ENCODE data around the gene WAPL. TPM values are rescaled to one million over a fixed set of nuclear protein-coding genes. Genes with fewer than 3 reads are reported as not detected.

WAPL gene
- polyA plus RNA-seq, 1 of the 3 experiments (the other 2 are of a cell fraction): 8.7 TPM

DNA sequence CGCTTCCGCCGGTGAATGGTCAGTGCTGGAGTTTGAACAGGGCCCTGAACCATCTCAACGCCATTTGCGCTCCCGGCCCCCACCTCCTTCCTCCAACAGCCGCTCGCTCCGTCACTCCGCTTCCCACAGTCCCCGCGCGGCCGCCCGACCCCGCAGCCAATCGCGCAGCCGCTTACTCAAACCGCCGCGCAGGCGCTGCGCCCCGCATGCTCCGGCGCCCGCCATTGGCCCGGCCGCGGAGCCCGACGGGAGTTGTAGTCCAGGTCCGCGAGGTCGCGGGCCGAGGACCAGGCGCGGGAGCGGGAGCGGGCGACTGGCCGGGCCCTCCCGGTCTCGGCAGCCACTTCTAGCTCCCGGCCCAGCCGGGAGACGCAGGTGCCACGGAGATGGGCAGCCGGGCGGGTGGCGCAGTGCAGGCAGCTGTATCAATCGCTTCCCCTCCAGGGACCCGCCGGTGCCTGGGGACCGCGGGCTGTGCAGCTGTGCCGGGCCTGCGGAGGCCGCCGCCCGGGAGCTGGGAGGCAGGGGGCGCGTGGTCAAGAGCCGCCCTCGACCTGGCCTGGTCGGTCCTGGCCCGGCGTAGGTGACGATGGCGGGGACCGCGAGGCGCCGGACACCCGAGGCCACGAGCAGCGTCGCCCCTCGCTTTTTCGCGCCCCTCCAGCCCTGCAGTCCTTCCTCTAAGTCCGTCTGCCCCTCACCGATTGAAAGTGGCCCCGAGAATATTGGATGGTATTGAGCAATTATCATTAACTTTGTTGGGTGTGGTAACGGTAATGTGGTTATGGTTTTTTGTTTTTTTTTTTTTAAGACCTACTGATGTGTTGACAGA is at the start of gene WAPL (continued):
- TF ChIP-seq, protein P1, sequence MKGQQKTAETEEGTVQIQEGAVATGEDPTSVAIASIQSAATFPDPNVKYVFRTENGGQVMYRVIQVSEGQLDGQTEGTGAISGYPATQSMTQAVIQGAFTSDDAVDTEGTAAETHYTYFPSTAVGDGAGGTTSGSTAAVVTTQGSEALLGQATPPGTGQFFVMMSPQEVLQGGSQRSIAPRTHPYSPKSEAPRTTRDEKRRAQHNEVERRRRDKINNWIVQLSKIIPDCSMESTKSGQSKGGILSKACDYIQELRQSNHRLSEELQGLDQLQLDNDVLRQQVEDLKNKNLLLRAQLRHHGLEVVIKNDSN (IDR thresholded peaks at IDR 0.05; ENCODE audit: borderline replicate concordance, low read depth): 0 out of 2 replicates have a peak, but pooled peaks have one; percentile 7
- TF ChIP-seq TAF1 (IDR thresholded peaks at IDR 0.05; ENCODE audit: borderline replicate concordance, low read depth, low read length) (no peak), POLR2AphosphoS5 (IDR thresholded peaks at IDR 0.05; ENCODE audit: low read depth, low read length) (peak; percentile 40; the same call in 1 of the 2 replicates), GATA2 (CRISPR knock-in tag; IDR thresholded peaks at IDR 0.05) (no peak), JUND (IDR thresholded peaks at IDR 0.05) (no peak), RCOR1 (IDR thresholded peaks at IDR 0.05; ENCODE audit: low read length) (no peak), FOXJ3 (CRISPR knock-in tag; IDR thresholded peaks at IDR 0.05) (no peak), NRF1 (IDR thresholded peaks at IDR 0.05; ENCODE audit: low read depth, low read length) (peak; percentile 89)
- TF ChIP-seq, protein P2, sequence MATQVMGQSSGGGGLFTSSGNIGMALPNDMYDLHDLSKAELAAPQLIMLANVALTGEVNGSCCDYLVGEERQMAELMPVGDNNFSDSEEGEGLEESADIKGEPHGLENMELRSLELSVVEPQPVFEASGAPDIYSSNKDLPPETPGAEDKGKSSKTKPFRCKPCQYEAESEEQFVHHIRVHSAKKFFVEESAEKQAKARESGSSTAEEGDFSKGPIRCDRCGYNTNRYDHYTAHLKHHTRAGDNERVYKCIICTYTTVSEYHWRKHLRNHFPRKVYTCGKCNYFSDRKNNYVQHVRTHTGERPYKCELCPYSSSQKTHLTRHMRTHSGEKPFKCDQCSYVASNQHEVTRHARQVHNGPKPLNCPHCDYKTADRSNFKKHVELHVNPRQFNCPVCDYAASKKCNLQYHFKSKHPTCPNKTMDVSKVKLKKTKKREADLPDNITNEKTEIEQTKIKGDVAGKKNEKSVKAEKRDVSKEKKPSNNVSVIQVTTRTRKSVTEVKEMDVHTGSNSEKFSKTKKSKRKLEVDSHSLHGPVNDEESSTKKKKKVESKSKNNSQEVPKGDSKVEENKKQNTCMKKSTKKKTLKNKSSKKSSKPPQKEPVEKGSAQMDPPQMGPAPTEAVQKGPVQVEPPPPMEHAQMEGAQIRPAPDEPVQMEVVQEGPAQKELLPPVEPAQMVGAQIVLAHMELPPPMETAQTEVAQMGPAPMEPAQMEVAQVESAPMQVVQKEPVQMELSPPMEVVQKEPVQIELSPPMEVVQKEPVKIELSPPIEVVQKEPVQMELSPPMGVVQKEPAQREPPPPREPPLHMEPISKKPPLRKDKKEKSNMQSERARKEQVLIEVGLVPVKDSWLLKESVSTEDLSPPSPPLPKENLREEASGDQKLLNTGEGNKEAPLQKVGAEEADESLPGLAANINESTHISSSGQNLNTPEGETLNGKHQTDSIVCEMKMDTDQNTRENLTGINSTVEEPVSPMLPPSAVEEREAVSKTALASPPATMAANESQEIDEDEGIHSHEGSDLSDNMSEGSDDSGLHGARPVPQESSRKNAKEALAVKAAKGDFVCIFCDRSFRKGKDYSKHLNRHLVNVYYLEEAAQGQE (IDR thresholded peaks at IDR 0.05; ENCODE audit: low read depth, low read length): 0 out of 2 replicates have a peak, but pooled peaks have one; percentile 4

DNA sequence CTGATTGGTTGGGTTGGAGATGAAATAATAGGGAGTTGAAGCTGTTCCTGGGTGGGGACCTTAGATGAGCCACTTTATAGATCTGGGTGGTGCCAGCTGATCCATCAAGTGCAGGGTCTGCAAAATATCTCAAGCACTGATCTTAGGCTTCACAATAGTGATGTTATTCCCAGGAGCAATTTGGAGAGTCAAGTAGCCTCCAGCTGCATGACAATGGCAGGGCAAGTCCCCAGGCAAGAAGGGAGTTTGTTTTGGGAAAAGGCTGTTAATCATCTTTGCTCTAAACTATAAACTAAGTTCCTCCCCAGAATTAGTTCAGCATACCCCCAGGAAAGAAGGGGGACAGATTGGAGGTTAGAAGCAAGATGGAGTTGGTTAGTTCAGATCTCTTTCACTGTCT is 47.7 kb upstream of the WAPL start:
- no peaks in the 10 kb centered on the region for H3K27me3 ChIP-seq (ENCODE audit: insufficient read depth)
- POLR2A ChIA-PET: no interaction called here
- TF ChIP-seq RXRA (IDR thresholded peaks at IDR 0.05; ENCODE audit: borderline replicate concordance, low read depth) (no peak), JUND (IDR thresholded peaks at IDR 0.05) (no peak), YY1 (IDR thresholded peaks at IDR 0.05; ENCODE audit: low read depth) (no peak), GATA2 (CRISPR knock-in tag; IDR thresholded peaks at IDR 0.05) (no peak), FOSL2 (IDR thresholded peaks at IDR 0.05; ENCODE audit: borderline replicate concordance, low read depth) (no peak), POLR2AphosphoS5 (IDR thresholded peaks at IDR 0.05; ENCODE audit: low read depth, low read length) (no peak), MXI1 (IDR thresholded peaks at IDR 0.05; ENCODE audit: low read depth, low read length) (no peak), NRF1 (IDR thresholded peaks at IDR 0.05; ENCODE audit: low read depth, low read length) (no peak), TAF1 (IDR thresholded peaks at IDR 0.05; ENCODE audit: borderline replicate concordance, low read depth, low read length) (no peak), TCF12 (IDR thresholded peaks at IDR 0.05) (no peak), SMC3 (IDR thresholded peaks at IDR 0.05; ENCODE audit: low read depth, low read length) (no peak), FOXM1 (IDR thresholded peaks at IDR 0.05; ENCODE audit: low read depth) (no peak), RAD21 (IDR thresholded peaks at IDR 0.05; ENCODE audit: low read length) (no peak), RFX5 (IDR thresholded peaks at IDR 0.05; ENCODE audit: low read length) (no peak)
- TF ChIP-seq, protein P2 (IDR thresholded peaks at IDR 0.05; ENCODE audit: low read depth, low read length): no peak
- TF ChIP-seq, protein P3, sequence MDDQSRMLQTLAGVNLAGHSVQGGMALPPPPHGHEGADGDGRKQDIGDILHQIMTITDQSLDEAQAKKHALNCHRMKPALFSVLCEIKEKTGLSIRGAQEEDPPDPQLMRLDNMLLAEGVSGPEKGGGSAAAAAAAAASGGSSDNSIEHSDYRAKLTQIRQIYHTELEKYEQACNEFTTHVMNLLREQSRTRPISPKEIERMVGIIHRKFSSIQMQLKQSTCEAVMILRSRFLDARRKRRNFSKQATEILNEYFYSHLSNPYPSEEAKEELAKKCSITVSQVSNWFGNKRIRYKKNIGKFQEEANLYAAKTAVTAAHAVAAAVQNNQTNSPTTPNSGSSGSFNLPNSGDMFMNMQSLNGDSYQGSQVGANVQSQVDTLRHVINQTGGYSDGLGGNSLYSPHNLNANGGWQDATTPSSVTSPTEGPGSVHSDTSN (IDR thresholded peaks at IDR 0.05): no peak
- TF ChIP-seq, protein P1 (IDR thresholded peaks at IDR 0.05; ENCODE audit: borderline replicate concordance, low read depth): no peak

More for the DNA sequence above, 47.7 kb upstream of the WAPL start:
- Histone ChIP-seq H3K9ac (no peak overlapping the region), H2AFZ (ENCODE audit: low read depth) (no peak overlapping the region), H3K27ac (ENCODE audit: low read depth in 2 of 2, low read length in 1 of 2) (no peak overlapping the region), H3K9me3 (no peaks in the 10 kb centered on the region), H3K36me3 (replicated peaks in 1 of 2; ENCODE audit: control insufficient read depth in 1 of 2, insufficient read depth in 2 of 2, low read length in 1 of 2) (no peaks in the 10 kb centered on the region), H3K4me3 (ENCODE audit: low read depth in 2 of 2, low read length in 1 of 2) (no peak overlapping the region), H4K20me1 (ENCODE audit: insufficient read depth) (no peaks in the 10 kb centered on the region), H3K4me2 (no peak overlapping the region), H3K79me2 (ENCODE audit: insufficient read depth) (no peaks in the 10 kb centered on the region), H3K4me1 (ENCODE audit: control insufficient read depth in 1 of 2, insufficient read depth in 2 of 2, low read depth in 1 of 2, low read length in 1 of 2) (no peaks in the 10 kb centered on the region), H3K9me2 (no peaks in the 10 kb centered on the region), H3F3A (replicated peaks; ENCODE audit: insufficient read depth) (no peaks in the 10 kb centered on the region)
- CTCF ChIA-PET: interaction anchor here (1.0 kb wide), 2 partner anchors 15 to 16 kb away, joined by 3 to 4 read pairs; no protein-coding TSS in a partner anchor
- DNase-seq: no peak
